Fibroblast of peridontal ligament (primary cell): ENCODE results near the gene TBC1D2B.
A peak's percentile ranks its signal among the peaks of the same experiment; 100 is the strongest.

ENCODE experiments used
- DNase-seq: peaks from one replicate; pipeline ENCODE4 v3.0.0-alpha.2; 2010; ENCODE audit errors: extremely low read depth

Gene TBC1D2B

DNA sequence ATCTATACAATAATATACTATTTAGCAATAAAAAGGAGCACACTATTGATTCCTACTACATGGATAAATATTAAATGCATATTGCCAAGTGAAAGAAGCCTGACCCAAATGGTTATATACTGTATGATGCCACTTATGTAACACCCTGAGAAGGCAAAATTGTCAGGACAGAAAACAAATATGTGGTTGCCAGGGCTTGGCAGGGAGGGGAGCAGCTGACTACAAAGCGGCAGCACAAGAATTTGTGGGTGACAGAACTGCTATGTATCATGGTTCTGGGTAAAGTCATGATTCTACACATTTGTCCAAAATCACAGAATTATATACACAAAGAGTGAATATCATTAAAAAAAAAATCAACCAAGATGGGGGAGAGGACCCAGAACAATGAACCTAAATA lies 22.5 kb downstream of the TBC1D2B start:
- no peak for DNase-seq

GRCh38 chr15:78054518-78054917 lies 23.0 kb downstream of the TBC1D2B start:
- no peak for DNase-seq

DNA sequence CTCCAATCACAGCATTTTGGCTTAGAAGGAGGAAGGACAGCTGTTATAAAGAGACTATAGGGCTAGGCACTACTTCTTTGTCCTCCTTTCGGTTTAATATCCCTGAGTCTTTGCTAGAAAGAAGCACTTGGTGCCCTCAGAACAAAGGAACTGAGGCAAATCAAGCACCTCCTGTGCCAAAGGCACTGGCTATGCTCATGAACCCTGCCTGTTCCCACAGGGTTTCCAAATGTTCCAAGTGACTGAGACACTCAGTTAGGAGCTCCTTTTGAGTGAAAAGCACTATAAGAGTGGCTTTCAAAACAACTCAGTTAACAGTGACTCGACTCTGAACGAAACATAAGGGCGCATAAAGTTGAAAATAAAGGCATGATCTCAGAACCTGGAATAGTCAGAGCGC lies 25.0 kb downstream of the TBC1D2B start:
- DNase-seq = no peak

GRCh38 chr15:78052001-78052401 lies 25.5 kb downstream of the TBC1D2B start:
- no peak for DNase-seq

DNA sequence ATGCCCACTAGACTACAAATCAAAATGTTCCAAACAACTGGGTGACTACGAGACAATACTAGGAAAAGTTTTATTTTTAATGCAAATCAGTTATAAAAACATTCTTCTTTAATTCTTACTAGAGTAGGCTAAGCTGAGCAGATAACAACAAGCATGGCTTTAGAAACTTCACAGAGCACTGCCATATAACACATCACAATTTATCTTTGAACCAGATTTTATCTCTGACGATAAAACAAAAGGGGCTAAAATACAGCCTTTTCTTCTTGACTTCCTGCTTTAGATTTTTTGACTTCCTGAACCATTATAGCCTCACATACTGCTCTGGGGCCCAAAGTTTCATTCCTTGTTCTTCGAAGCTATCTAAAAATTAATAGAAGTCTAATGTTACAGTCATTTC lies 25.9 kb downstream of the TBC1D2B start:
- DNase-seq = no peak

GRCh38 chr15:78050826-78051225 lies 26.7 kb downstream of the TBC1D2B start:
- no peak for DNase-seq

DNA sequence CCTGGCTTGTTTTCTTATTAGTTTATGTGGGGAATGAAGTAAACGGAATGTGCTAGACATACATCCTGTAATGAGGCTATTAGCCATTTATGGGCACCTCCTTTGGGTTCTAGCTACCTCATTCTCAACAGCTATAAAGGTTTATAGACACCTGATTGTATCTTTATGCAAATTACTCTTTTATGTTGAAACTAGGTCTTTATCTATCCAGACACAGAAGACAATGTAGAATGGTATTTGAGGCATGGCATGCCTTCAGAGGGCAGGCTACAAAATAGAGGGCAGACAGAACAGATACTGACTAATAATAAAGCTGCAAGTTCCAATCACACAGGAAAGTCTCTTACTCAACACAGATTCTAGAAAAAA lies 27.1 kb downstream of the TBC1D2B start:
- DNase-seq = no peak

DNA sequence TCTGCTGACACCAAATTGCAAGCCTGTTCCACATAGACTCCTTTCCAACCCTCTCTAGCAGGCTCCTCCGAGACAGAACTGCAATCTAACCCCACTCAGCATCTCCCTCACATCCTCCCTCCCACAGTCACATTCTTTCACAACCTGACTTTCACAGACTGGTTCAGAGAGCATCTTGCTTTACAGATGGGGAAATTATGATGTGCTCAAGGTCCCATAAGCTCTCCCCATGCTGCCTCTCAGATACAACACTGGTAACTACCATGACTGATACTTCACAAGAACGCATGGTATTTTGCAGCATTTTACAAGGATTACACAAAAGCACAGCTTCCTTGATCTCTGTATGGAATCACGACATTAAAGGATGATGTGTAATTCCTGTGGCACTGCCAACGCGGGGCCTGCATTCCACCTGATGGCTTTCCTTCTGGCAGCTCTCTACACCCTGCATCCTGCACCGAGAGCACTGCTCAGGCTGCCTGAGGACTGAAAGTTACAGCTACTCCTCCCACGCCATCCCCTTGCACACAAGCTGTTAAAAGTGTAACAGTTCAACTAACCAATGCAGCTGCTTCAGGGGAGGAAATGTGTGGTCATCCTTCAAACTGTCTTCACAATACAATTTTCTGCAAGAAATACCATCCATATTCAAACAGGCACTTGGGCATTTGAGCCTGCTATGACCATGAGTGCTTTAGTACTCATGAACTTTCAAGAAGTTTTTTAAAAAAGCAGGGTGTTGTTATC lies 27.6 kb downstream of the TBC1D2B start:
- peak; percentile 47 for DNase-seq

GRCh38 chr15:78048628-78048920 lies 28.9 kb downstream of the TBC1D2B start:
- DNase-seq = no peak

- DNase-seq = peak; percentile 89
Observed at GRCh38 chr15:78047761-78048627, 29.5 kb downstream of the TBC1D2B start.

- no peak for DNase-seq
Observed at GRCh38 chr15:78046796-78047341, 30.6 kb downstream of the TBC1D2B start.

- no peak for DNase-seq
Observed at GRCh38 chr15:78045189-78045588, 32.3 kb downstream of the TBC1D2B start.

DNA sequence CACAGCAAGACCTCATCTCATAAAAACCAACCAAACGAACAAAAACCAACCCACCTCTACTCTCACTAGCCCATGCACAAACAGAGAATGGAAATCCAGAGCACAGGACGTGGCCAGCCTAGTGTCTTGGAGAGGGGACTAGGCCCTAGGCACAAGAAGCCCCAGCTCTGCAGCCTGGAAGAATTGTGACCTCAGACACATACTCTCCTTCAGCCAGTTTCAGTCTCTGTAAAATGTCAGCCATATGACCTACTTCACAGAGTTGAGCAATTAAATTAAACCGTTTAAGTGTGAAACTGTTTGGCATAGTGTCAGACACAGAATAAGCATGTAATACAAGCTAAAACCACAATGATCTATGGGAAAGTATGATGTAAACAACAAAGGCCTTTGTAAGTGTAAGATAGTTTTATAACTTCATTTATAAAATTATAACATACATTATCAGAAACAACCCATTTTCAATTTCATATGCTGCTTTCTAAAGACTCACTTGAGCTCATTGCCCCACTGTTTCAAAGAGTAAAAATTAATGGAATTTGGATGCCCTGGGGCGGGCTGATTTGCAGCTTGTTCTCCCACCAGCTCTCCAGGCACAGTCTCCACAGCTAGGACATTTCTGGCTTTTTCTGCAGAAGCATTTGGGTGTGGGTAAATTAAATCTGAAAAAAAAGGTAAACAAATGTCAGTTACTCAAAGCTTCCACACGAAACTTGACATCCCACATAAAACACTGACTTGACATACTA lies 32.9 kb downstream of the TBC1D2B start:
- peak; percentile 31 for DNase-seq

DNA sequence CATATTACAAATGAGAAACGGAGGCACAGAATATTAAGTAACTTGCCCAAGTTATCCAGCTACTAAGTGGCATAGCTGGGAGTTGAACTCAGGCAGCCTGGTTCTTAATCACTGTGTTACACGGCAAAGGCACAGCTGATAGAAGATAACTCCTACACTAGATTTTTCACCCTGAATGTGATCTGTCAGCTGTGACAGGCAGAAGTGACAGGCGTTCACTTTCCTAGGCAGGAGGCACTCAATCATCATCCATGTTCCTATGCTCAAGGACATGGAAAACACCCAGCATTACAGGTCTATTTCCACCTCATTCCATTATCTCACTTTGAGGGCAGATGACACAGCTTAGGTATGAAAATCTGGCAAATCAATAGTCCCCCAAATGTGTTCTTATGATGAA lies 35.6 kb downstream of the TBC1D2B start:
- DNase-seq = no peak

DNA sequence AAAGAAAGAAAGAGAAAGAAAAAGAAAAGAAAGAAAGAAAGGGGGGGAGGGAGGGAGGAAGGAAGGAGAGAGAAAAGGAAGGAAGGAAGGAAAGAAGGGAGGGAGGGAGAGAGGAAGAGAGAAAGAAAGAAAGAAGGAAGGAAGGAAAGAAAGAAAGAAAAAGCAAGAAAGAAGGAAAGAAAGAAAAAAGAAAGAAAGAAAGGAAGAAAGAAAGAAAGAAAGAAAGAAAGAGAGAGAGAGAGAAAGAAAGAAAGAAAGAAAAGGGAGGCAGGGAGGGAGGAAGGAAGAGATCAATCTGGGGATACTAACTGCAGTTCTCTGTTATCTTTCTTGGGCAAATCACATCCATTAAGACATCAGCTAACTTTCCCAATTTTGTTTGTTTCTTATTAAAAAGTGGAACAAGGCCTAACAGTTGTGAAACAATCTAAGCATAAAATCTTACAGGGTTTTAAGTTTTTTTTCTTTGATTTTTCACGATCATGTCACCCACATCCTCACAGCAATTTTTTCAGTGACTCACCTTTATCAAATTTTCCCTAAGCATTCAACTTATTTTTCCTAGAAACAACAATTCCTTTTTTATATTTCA lies 36.8 kb downstream of the TBC1D2B start:
- peak; percentile 27 for DNase-seq

DNA sequence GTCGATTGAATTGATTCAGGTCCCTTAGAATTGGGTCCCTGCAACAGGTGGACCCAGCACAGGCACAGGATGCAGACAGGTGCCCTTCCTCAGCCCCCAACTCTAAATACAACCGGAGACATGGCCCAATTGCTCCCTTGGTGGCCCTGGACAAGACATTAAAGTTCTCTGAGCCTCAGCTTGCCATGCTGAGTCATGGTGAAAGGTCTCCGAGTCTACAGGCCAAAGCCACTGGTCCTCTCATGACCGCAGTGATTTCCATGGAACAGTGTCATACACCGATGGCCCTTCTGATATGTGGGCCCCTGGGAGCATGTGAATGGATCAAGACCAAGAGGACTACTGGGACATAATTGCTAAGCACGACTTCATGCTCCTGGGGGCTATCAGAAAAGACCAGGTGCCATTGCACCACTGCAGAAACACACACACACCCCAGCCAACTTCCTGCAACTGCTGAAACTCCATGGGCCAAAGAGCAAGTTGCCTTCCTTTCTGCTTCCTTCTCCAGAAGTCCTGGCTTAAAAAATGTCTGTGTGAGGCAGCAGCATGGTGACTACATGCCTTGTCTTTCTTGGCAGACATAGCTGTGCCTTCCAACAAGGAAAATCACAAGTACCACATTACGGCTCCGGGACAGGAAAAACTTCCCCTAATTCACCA lies 38.8 kb downstream of the TBC1D2B start:
- DNase-seq = no peak

- DNase-seq = no peak
Observed at GRCh38 chr15:78037779-78038305, 39.7 kb downstream of the TBC1D2B start.

DNA sequence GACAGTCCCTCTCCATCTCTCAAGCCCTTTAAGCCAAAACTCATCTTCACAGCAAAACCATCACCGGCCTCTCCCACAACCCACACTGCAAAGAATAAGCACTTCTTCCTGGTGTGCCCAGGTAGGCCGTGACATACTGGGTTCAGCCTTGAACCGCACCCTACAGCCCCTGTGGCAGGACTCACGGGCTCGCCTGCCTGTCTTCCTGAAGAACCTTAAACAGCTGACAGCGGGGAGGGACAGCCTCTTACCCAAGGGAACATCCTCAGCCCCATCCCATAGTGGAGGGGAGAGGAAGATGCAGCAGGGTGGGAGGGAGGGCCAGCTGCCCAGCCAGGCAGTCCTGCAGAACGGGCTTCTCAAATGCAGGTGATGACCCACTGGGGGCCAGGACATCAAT lies 40.2 kb downstream of the TBC1D2B start:
- no peak for DNase-seq

- no peak for DNase-seq
Observed at GRCh38 chr15:78035861-78036476, 41.5 kb downstream of the TBC1D2B start.

DNA sequence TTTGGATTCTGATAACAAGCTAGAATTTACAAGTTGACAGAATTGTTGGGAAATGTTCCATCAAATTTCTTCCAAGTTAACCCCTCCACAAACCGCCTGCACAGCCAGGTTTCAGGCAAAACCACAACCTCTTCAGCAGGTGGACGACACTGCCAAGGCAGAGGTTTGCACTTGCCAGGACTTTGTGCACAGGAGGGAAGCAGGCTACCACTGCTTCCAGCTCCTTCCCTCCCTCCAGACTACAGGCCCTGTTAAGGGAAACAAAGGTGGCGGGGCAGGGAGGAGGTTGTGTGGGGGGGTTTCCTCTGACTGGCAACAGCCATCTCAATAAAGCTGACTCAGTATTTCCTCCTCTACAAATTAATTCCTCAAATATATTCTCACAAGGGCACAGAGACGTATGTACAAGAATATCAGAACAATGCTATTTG lies 42.2 kb downstream of the TBC1D2B start:
- no peak for DNase-seq
